ENCODE data around the gene STK33.

The STK33 gene

GRCh38 chr11:8356216-8356615, 237.8 kb downstream of the STK33 start:
- no peak for DNase-seq (ENCODE audit: low read depth in 3 of 3)

GRCh38 chr11:8355416-8355742, 238.6 kb downstream of the STK33 start:
- no peak for DNase-seq (ENCODE audit: low read depth in 3 of 3)

GRCh38 chr11:8354622-8355415, 239.2 kb downstream of the STK33 start:
- no peak for DNase-seq (ENCODE audit: low read depth in 3 of 3)

- DNase-seq (ENCODE audit: low read depth in 3 of 3), result no peak
These were observed 241.0 kb downstream of the STK33 start for GRCh38 chr11:8352876-8353505.

GRCh38 chr11:8352103-8352875, 241.7 kb downstream of the STK33 start:
- DNase-seq (ENCODE audit: low read depth in 3 of 3), result no peak

GRCh38 chr11:8351223-8351622, 242.8 kb downstream of the STK33 start:
- DNase-seq (ENCODE audit: low read depth in 3 of 3), result no peak

- no peak for DNase-seq (ENCODE audit: low read depth in 3 of 3)
These were observed 246.1 kb downstream of the STK33 start for GRCh38 chr11:8347978-8348377.

GRCh38 chr11:8346157-8346755, 247.8 kb downstream of the STK33 start:
- no peak for DNase-seq (ENCODE audit: low read depth in 3 of 3)

- DNase-seq (ENCODE audit: low read depth in 3 of 3), result no peak
These were observed 248.8 kb downstream of the STK33 start for GRCh38 chr11:8345179-8345578.

GRCh38 chr11:8344346-8344745, 249.7 kb downstream of the STK33 start:
- DNase-seq (ENCODE audit: low read depth in 3 of 3), result no peak

GRCh38 chr11:8342821-8343681, 251.0 kb downstream of the STK33 start:
- peak in 1 of 3 experiments; percentile 8 for DNase-seq (ENCODE audit: low read depth in 3 of 3)

GRCh38 chr11:8341996-8342395, 252.0 kb downstream of the STK33 start:
- no peak for DNase-seq (ENCODE audit: low read depth in 3 of 3)

Measured in stimulated activated CD4-positive, alpha-beta T cell treated with anti-CD3 and anti-CD28 coated beads, TNF-alpha, amount 100 ng/mL, for 24 hours (primary cell).